Bronchial epithelial cell (primary cell): ENCODE results near the gene CDH13. TPM values are rescaled to one million over a fixed set of nuclear protein-coding genes. Genes with fewer than 3 reads are reported as not detected.

Source experiments
- DNase-seq: peaks from one replicate; pipeline ENCODE4 v3.0.0-alpha.2; 2010; ENCODE audit warnings: low read depth
- FAIRE-seq: peaks from 2 replicates; lab custom pipeline; 2011; peaks lifted over from hg19 to GRCh38; lab: Jason Lieb, UNC
- H3K27me3 ChIP-seq: 2 replicates; pipeline ENCODE4 v1.5.1; 2011; ENCODE audit warnings: low read length; ENCODE audit not compliant: control insufficient read depth, insufficient read depth
- H3K36me3 ChIP-seq: 2 replicates; pipeline ENCODE4 v1.5.1; 2011; ENCODE audit warnings: low read length; ENCODE audit not compliant: control insufficient read depth, insufficient read depth
- H3K4me3 ChIP-seq: 2 replicates; pipeline ENCODE4 v1.5.1; 2011; ENCODE audit warnings: mild to moderate bottlenecking, low read depth, low read length, control low read depth
- CTCF ChIP-seq: IDR thresholded peaks from 2 replicates; pipeline ENCODE4 v1.5.1; 2011; ENCODE audit warnings: mild to moderate bottlenecking, moderate library complexity, low read length, control low read depth, inconsistent platforms; ENCODE audit not compliant: insufficient read depth, severe bottlenecking
- total RNA-seq: library from RNA; depleted of rRNA; stranded (reverse); fragments of >200 nt; gene quantifications from 2 replicates; pipeline ENCODE4 v1.2.1, GENCODE V29; 2014

Gene CDH13
- total RNA-seq, 1 donor from 2014 or later: 31.3 TPM

GRCh38 chr16:82643936-82644630, 17.3 kb downstream of the CDH13 start:
- DNase-seq (no peak), FAIRE-seq (no peak)
- H3K4me3 ChIP-seq: no peak overlapping the region
- TF ChIP-seq CTCF: no peak
- H3K27me3 ChIP-seq: no peaks in the 10 kb centered on the region
- no peaks in the 10 kb centered on the region for H3K36me3 ChIP-seq

GRCh38 chr16:82646504-82646903, 19.7 kb downstream of the CDH13 start:
- no peak for TF ChIP-seq CTCF
- H3K4me3 ChIP-seq: no peak overlapping the region
- DNase-seq: no peak
- H3K36me3 ChIP-seq: no peaks in the 10 kb centered on the region
- H3K27me3 ChIP-seq: no peaks in the 10 kb centered on the region
- FAIRE-seq: no peak

GRCh38 chr16:82649766-82650165, 23.0 kb downstream of the CDH13 start:
- no peaks in the 10 kb centered on the region for H3K36me3 ChIP-seq
- no peak for TF ChIP-seq CTCF
- no peak overlapping the region for H3K4me3 ChIP-seq
- H3K27me3 ChIP-seq: no peaks in the 10 kb centered on the region
- DNase-seq (peak; percentile 37), FAIRE-seq (peak; percentile 55)

GRCh38 chr16:82650804-82651203, 24.0 kb downstream of the CDH13 start:
- FAIRE-seq: no peak
- no peak for DNase-seq
- H3K4me3 ChIP-seq: no peak overlapping the region
- no peaks in the 10 kb centered on the region for H3K27me3 ChIP-seq
- no peaks in the 10 kb centered on the region for H3K36me3 ChIP-seq
- no peak for TF ChIP-seq CTCF

GRCh38 chr16:82651921-82652601, 25.3 kb downstream of the CDH13 start:
- no peak for TF ChIP-seq CTCF
- FAIRE-seq: no peak
- no peaks in the 10 kb centered on the region for H3K36me3 ChIP-seq
- H3K27me3 ChIP-seq: no peaks in the 10 kb centered on the region
- no peak for DNase-seq
- H3K4me3 ChIP-seq: no peak overlapping the region
